Heart left ventricle (tissue), 16 donors: ENCODE data around the gene PPARG. TPM values are rescaled to one million over a fixed set of nuclear protein-coding genes. Genes with fewer than 3 reads are reported as not detected.

Experiments used
- ATAC-seq, 4 donors: fragments of 200-7000 bp; cut with Tn5 transposase; one replicate each; pipeline ENCODE4 v1.9.1; 2020 to 2022; ENCODE audit warnings: moderate library complexity in 4 of 4, mild to moderate bottlenecking in 3 of 4, moderate number of reproducible peaks in 1 of 4
- DNase-seq, 5 donors: peaks; one replicate each; pipeline ENCODE4 v3.0.0-alpha.2; 2020
- H3K27ac ChIP-seq, 12 donors: fragments of 200-600 bp; sonication (generic) in 4 of 12; one replicate each; pipeline versions ENCODE4 v1.5.0 to v1.8.0; 2016 to 2022; ENCODE audit warnings: mild to moderate bottlenecking in 2 of 12
- H3K27me3 ChIP-seq, 9 donors: fragments of 200-600 bp; sonication (generic) in 2 of 9; one replicate each; pipeline versions ENCODE4 v1.5.1 to v1.8.0; 2016 to 2022; ENCODE audit warnings: mild to moderate bottlenecking in 3 of 9
- H3K36me3 ChIP-seq, 9 donors: fragments of 200-600 bp; sonication (generic) in 2 of 9; one replicate each; pipeline versions ENCODE4 v1.5.0 to v1.8.0; 2018 to 2022; ENCODE audit warnings: mild to moderate bottlenecking in 2 of 9
- H3K4me1 ChIP-seq, 12 donors: fragments of 200-600 bp; sonication (generic) in 4 of 12; one replicate each; pipeline versions ENCODE4 v1.5.0 to v1.8.0; 2016 to 2022; ENCODE audit warnings: mild to moderate bottlenecking in 3 of 12
- H3K4me3 ChIP-seq, 12 donors: fragments of 200-600 bp; sonication (generic) in 4 of 12; one replicate each; pipeline versions ENCODE4 v1.5.0 to v1.8.0; 2017 to 2022; ENCODE audit warnings: mild to moderate bottlenecking in 9 of 12, moderate library complexity in 4 of 12
- H3K9me3 ChIP-seq, 12 donors: fragments of 200-600 bp; sonication (generic) in 4 of 12; one replicate each; pipeline versions ENCODE4 v1.5.0 to v1.8.0; 2016 to 2022; ENCODE audit warnings: mild to moderate bottlenecking in 1 of 12
- CTCF ChIP-seq, 12 donors: fragments of 200-600 bp; sonication (generic) in 4 of 12; IDR thresholded peaks; one replicate each; pipeline versions ENCODE4 v1.5.0 to v1.8.0; 2018 to 2022; ENCODE audit warnings: antibody characterized with exemption in 12 of 12, mild to moderate bottlenecking in 5 of 12
- POLR2A ChIP-seq, 2 donors: fragments of 450-650 bp; IDR thresholded peaks; one replicate each; pipeline ENCODE4 v1.6.1; 2017; ENCODE audit warnings: antibody characterized with exemption in 2 of 2, mild to moderate bottlenecking in 2 of 2, moderate library complexity in 2 of 2
- WGBS, 4 donors: extraction: QIAGEN DNeasy Blood & Tissue Kit in 2 of 4; methylation state at CpG; one replicate each; pipeline versions ENCODE4 v1.1.5 to v1.1.7; 2013 to 2018; 5-methylcytosine and 5-hydroxymethylcytosine counted together
- intact Hi-C, 10 donors: fragments of 100-400 bp; cut with DNase I; formaldehyde crosslinking; loops; one replicate each; pipeline versions ENCODE4 v1.11.1 to v1.14.2; 2022
- polyA plus RNA-seq, 2 donors: library from polyadenylated mRNA; stranded (reverse); fragments of 200-250 nt; gene quantifications; one replicate each; pipeline ENCODE4 v1.2.3, GENCODE V29; 2013
- total RNA-seq, 9 donors: library from RNA; depleted of rRNA in 2 of 9; stranded (reverse); fragments of >200 nt in 2 of 9; fragmentation: NEBNext Ultra II Directional in 3 of 9; extraction: Animal tissue kit (Norgen Biotek cat#: 25700) in 3 of 9; gene quantifications; one replicate each; pipeline versions ENCODE4 v1.1.0 to v1.2.4, GENCODE V29; 2016 to 2023
- donor health status: ischemic (EF 13 %, LVEDD 7.1; RV severe dilation, severe dysfunction).
- donor health status: healthy with polysubstance abuse.
- donor health status: DM: no; HTN: yes; CAD: no.
- donor health status: DM: no; HTN: no; CAD: no.
- donor health status: ischemic (EF 25% LVEDD 6.9; RV normal size, moderate dysfunction).
- donor health status: ischemic (EF 25% LVEDD 5.7; RV mildly dilated, moderate dysfunction).
- donor health status: healthy.
- donor health status: DM: yes; HTN: yes; CAD: no.
- donor health status: ischemic (EF 35%, LVEDD 5.7; RV mildly dilated, moderate dysfunction).
- donor health status: nonischemic (EF 11% LVEDD 7.7; RV severe dilation, severe dysfunction).
- donor health status: DM: yes; HTN: yes; CAD: no.
- donor health status: PGD.
- donor health status: ischemic (EF 29% LVEDD 5.4; RV normal size, mild dysfunction).
- donor health status: nonischemic (EF 23%, LVEDD 6.1; RV moderate dilation, normal function).

The PPARG gene
- total and polyA plus RNA-seq, 11 donors, result 8.9 to 30.3 (median 20.0) TPM

- Histone ChIP-seq H3K27ac (no peak overlapping the region), H3K9me3 (no peaks in the 10 kb centered on the region), H3K27me3 (no peaks in the 10 kb centered on the region), H3K4me3 (no peak overlapping the region), H3K36me3 (no peaks in the 10 kb centered on the region), H3K4me1 (peaks cover 0 to 10% (median 0%) of the 10 kb centered on the region in 12 donors)
- WGBS, 4 donors, result 92 to 100% (median 97%) methylated on average over 1 of the region's 1 CpG
- intact Hi-C loops, result no loop called here
- ATAC-seq (peak in 1 of 4 donors; percentile 16), DNase-seq (no peak)
- TF ChIP-seq CTCF (IDR thresholded peaks at IDR 0.05), result no peak
- TF ChIP-seq POLR2A (IDR thresholded peaks at IDR 0.05), result no peak
Observed at GRCh38 chr3:12413721-12414255, 124.9 kb downstream of the PPARG start.

- H3K4me1 ChIP-seq, result peaks cover 0 to 10% (median 0%) of the 10 kb centered on the region in 12 donors
- ATAC-seq (no peak), DNase-seq (no peak)
- no peaks in the 10 kb centered on the region for H3K27me3 ChIP-seq
- H3K36me3 ChIP-seq, result peaks cover 0 to 4% (median 0%) of the 10 kb centered on the region in 9 donors
- no peak overlapping the region for H3K27ac ChIP-seq
- H3K4me3 ChIP-seq, result no peak overlapping the region
- no peak for TF ChIP-seq CTCF (IDR thresholded peaks at IDR 0.05)
- TF ChIP-seq POLR2A (IDR thresholded peaks at IDR 0.05), result no peak
- 80 to 89% (median 86%) methylated on average over 4 of the region's 4 CpGs for WGBS, 4 donors
- no peaks in the 10 kb centered on the region for H3K9me3 ChIP-seq
- intact Hi-C loops, result no loop called here
Observed at GRCh38 chr3:12415014-12415680, 126.3 kb downstream of the PPARG start.

GRCh38 chr3:12416731-12417130 is 127.9 kb downstream of the PPARG start:
- Histone ChIP-seq H3K4me1 (peaks cover 0 to 10% (median 0%) of the 10 kb centered on the region in 12 donors), H3K36me3 (peaks cover 0 to 4% (median 0%) of the 10 kb centered on the region in 9 donors), H3K27me3 (no peaks in the 10 kb centered on the region), H3K27ac (no peak overlapping the region), H3K4me3 (no peak overlapping the region), H3K9me3 (no peaks in the 10 kb centered on the region)
- DNase-seq (no peak), ATAC-seq (no peak)
- WGBS, 4 donors, result 89 to 95% (median 91%) methylated on average over 8 of the region's 8 CpGs
- intact Hi-C loops, result no loop called here
- TF ChIP-seq CTCF (IDR thresholded peaks at IDR 0.05), result no peak
- TF ChIP-seq POLR2A (IDR thresholded peaks at IDR 0.05), result no peak

- no peaks in the 10 kb centered on the region for H3K9me3 ChIP-seq
- WGBS, 4 donors, result 88 to 97% (median 92%) methylated on average over 3 of the region's 3 CpGs
- peaks cover 3 to 25% (median 16%) of the 10 kb centered on the region in 12 donors for H3K4me1 ChIP-seq
- no peak overlapping the region for H3K27ac ChIP-seq
- H3K27me3 ChIP-seq, result no peaks in the 10 kb centered on the region
- H3K4me3 ChIP-seq, result no peak overlapping the region
- no peak for TF ChIP-seq POLR2A (IDR thresholded peaks at IDR 0.05)
- TF ChIP-seq CTCF (IDR thresholded peaks at IDR 0.05), result no peak
- no peak for DNase-seq
- no peak for ATAC-seq
- intact Hi-C loops, result no loop called here
- H3K36me3 ChIP-seq, result peaks cover 0 to 4% (median 0%) of the 10 kb centered on the region in 9 donors
Observed at GRCh38 chr3:12420393-12420792, 131.5 kb downstream of the PPARG start.
